Neuronal stem cell (in vitro differentiated cells): Measurements from ENCODE around the gene UGT1A1.

Source experiments
- DNase-seq: peaks from one replicate; pipeline ENCODE4 v3.0.0-alpha.2; 2013; ENCODE audit warnings: low spot score
- H2AFZ ChIP-seq: one replicate; pipeline ENCODE4 v1.6.1; 2013; ENCODE audit warnings: mild to moderate bottlenecking, low read length, inconsistent platforms
- H2AK5ac ChIP-seq: 2 replicates; pipeline ENCODE4 v1.6.1; 2013; ENCODE audit warnings: low read depth, mild to moderate bottlenecking, inconsistent platforms, low read length, moderate library complexity, mixed read lengths
- H2BK120ac ChIP-seq: 2 replicates; pipeline ENCODE4 v1.6.1; 2013; ENCODE audit warnings: low read depth, mild to moderate bottlenecking, inconsistent platforms, low read length, moderate library complexity, mixed read lengths
- H2BK12ac ChIP-seq: one replicate; pipeline ENCODE4 v1.6.1; 2013; ENCODE audit warnings: low read length, inconsistent platforms
- H2BK15ac ChIP-seq: 2 replicates; pipeline ENCODE4 v1.6.1; 2013; ENCODE audit warnings: mild to moderate bottlenecking, low read length, inconsistent platforms, mixed read lengths
- H2BK5ac ChIP-seq: one replicate; pipeline ENCODE4 v1.6.1; 2013; ENCODE audit warnings: inconsistent platforms, mild to moderate bottlenecking, low read length, moderate library complexity
- H3K14ac ChIP-seq: one replicate; pipeline ENCODE4 v1.6.1; 2013; ENCODE audit warnings: low read length, inconsistent platforms
- H3K18ac ChIP-seq: 2 replicates; pipeline ENCODE4 v1.6.1; 2013; ENCODE audit warnings: low read length, inconsistent platforms
- H3K23ac ChIP-seq: 2 replicates; pipeline ENCODE4 v1.6.1; 2013; ENCODE audit warnings: low read depth, mild to moderate bottlenecking, mixed read lengths, low read length, inconsistent platforms; ENCODE audit not compliant: poor library complexity
- H3K27ac ChIP-seq: replicated peaks from 3 replicates; pipeline ENCODE4 v1.5.1; 2013; ENCODE audit warnings: low read length, inconsistent platforms
- H3K27me3 ChIP-seq, 3 experiments: 2 replicates each; pipeline ENCODE4 v1.6.1; 2013; ENCODE audit warnings: low read length in 3 of 3, mild to moderate bottlenecking in 2 of 3, inconsistent platforms in 1 of 3, low read depth in 1 of 3, mixed read lengths in 1 of 3, moderate library complexity in 1 of 3; ENCODE audit not compliant: control insufficient read depth in 3 of 3, insufficient read depth in 3 of 3
- H3K36me3 ChIP-seq, 2 donors: replicated peaks in 1 of 2; 2 replicates each; pipeline ENCODE4 v1.6.1; 2013; ENCODE audit warnings: low read length in 2 of 2; ENCODE audit not compliant: control insufficient read depth in 2 of 2, insufficient read depth in 2 of 2
- H3K4ac ChIP-seq: 2 replicates; pipeline ENCODE4 v1.6.1; 2013; ENCODE audit warnings: inconsistent platforms, mild to moderate bottlenecking, low read length, moderate library complexity
- H3K4me1 ChIP-seq, 2 donors: 1 replicate in 1 of 2; 2 replicates in 1 of 2; pipeline ENCODE4 v1.6.1; 2013; ENCODE audit warnings: low read length in 2 of 2, low read depth in 1 of 2; ENCODE audit not compliant: control insufficient read depth in 2 of 2, insufficient read depth in 1 of 2
- H3K4me2 ChIP-seq: one replicate; pipeline ENCODE4 v1.6.1; 2013; ENCODE audit warnings: mild to moderate bottlenecking, low read length, inconsistent platforms; ENCODE audit not compliant: insufficient read depth, poor library complexity, severe bottlenecking
- H3K4me3 ChIP-seq, 2 donors: 2 replicates each; pipeline ENCODE4 v1.5.1; 2013; ENCODE audit warnings: low read length in 2 of 2, mild to moderate bottlenecking in 2 of 2, inconsistent platforms in 1 of 2, moderate library complexity in 1 of 2
- H3K79me1 ChIP-seq: one replicate; pipeline ENCODE4 v1.6.1; 2013; ENCODE audit warnings: low read depth, mild to moderate bottlenecking, inconsistent platforms, low read length, moderate library complexity
- H3K9ac ChIP-seq: one replicate; pipeline ENCODE4 v1.6.1; 2013; ENCODE audit warnings: mild to moderate bottlenecking, low read depth, low read length, inconsistent platforms; ENCODE audit not compliant: poor library complexity
- H3K9me3 ChIP-seq, 2 donors: replicated peaks in 1 of 2; 2 replicates each; pipeline versions ENCODE3 to v1.6.1; 2013; ENCODE audit warnings: low read length in 2 of 2, mild to moderate bottlenecking in 2 of 2, inconsistent platforms in 1 of 2, low read depth in 1 of 2, mixed read lengths in 1 of 2, moderate library complexity in 1 of 2; ENCODE audit not compliant: control insufficient read depth in 2 of 2, insufficient read depth in 1 of 2
- H4K8ac ChIP-seq: one replicate; pipeline ENCODE4 v1.6.1; 2013; ENCODE audit warnings: low read depth, mild to moderate bottlenecking, inconsistent platforms, low read length, moderate library complexity
- H4K91ac ChIP-seq: one replicate; pipeline ENCODE4 v1.6.1; 2013; ENCODE audit warnings: low read length, low read depth, mild to moderate bottlenecking, inconsistent platforms; ENCODE audit not compliant: poor library complexity
- WGBS, 2 donors: extraction: QIAGEN DNeasy Blood & Tissue Kit; methylation state at CpG; one replicate each; pipeline ENCODE4 v1.1.7; 2013; ENCODE audit warnings: missing lambda C conversion rate in 2 of 2, mixed read lengths in 1 of 2; ENCODE audit not compliant: insufficient read length in 2 of 2, insufficient replicate concordance in 1 of 2; ENCODE audit errors: extremely low coverage in 2 of 2; 5-methylcytosine and 5-hydroxymethylcytosine counted together

Gene UGT1A1

GRCh38 chr2:233768076-233768475 lies 8.0 kb downstream of the UGT1A1 start:
- no peak overlapping the region for H2BK5ac ChIP-seq
- no peak overlapping the region for H4K91ac ChIP-seq
- no peaks in the 10 kb centered on the region for H3K79me1 ChIP-seq
- H3K4ac ChIP-seq = no peak overlapping the region
- no peak overlapping the region for H3K14ac ChIP-seq
- DNase-seq = no peak
- H2AFZ ChIP-seq = peak overlapping the region; percentile 75
- no peak overlapping the region for H3K4me2 ChIP-seq
- no peaks in the 10 kb centered on the region for H3K27me3 ChIP-seq
- H2BK12ac ChIP-seq = no peak overlapping the region
- no peak overlapping the region for H3K4me3 ChIP-seq
- no peak overlapping the region for H3K23ac ChIP-seq
- no peak overlapping the region for H3K9ac ChIP-seq
- no peak overlapping the region for H3K18ac ChIP-seq
- H4K8ac ChIP-seq = no peak overlapping the region
- no peaks in the 10 kb centered on the region for H3K36me3 ChIP-seq
- no CpG with 5 or more reads among the region's 4 CpGs for WGBS, 2 donors
- H2AK5ac ChIP-seq = no peak overlapping the region
- peaks cover 2 to 9% of the 10 kb centered on the region in 2 donors for H3K9me3 ChIP-seq
- no peak overlapping the region for H2BK15ac ChIP-seq
- H2BK120ac ChIP-seq = no peak overlapping the region
- H3K4me1 ChIP-seq = peaks cover 3 to 6% of the 10 kb centered on the region in 2 donors
- H3K27ac ChIP-seq = no peak overlapping the region

DNA sequence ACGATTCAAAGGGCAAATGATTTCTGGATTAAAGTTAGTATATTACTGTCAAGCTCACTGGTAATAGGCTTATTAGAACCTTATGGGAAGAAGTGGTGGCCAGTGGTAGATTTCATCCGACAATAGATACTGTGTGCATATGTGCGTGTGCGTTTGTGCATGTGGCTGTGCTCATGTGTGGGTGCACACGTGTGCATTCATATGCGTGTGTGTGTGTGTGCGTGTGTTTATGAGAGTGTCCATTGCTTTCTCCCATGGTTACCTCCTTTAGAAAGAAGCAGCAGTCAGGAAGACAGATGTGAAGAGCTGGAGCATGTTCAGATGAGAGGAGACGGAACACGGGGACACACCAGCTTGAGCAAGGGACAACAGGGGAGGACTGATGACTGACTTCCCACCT lies 9.2 kb downstream of the UGT1A1 start:
- no peak overlapping the region for H3K23ac ChIP-seq
- no peak overlapping the region for H3K4me3 ChIP-seq
- H4K91ac ChIP-seq = no peak overlapping the region
- H2BK5ac ChIP-seq = no peak overlapping the region
- peaks cover 3 to 6% of the 10 kb centered on the region in 2 donors for H3K4me1 ChIP-seq
- H2BK120ac ChIP-seq = no peak overlapping the region
- H2BK15ac ChIP-seq = no peak overlapping the region
- no peak for DNase-seq
- H2AFZ ChIP-seq = no peak overlapping the region
- H3K27ac ChIP-seq = no peak overlapping the region
- H3K27me3 ChIP-seq = no peaks in the 10 kb centered on the region
- H3K36me3 ChIP-seq = no peaks in the 10 kb centered on the region
- H3K14ac ChIP-seq = no peak overlapping the region
- H3K4me2 ChIP-seq = no peak overlapping the region
- H4K8ac ChIP-seq = no peak overlapping the region
- WGBS, 2 donors = no CpG with 5 or more reads among the region's 9 CpGs
- no peak overlapping the region for H3K9ac ChIP-seq
- H2AK5ac ChIP-seq = peak overlapping the region; percentile 7
- no peak overlapping the region for H3K4ac ChIP-seq
- H3K18ac ChIP-seq = no peak overlapping the region
- H3K9me3 ChIP-seq = peaks cover 2 to 9% of the 10 kb centered on the region in 2 donors
- H2BK12ac ChIP-seq = no peak overlapping the region
- H3K79me1 ChIP-seq = no peaks in the 10 kb centered on the region

DNA sequence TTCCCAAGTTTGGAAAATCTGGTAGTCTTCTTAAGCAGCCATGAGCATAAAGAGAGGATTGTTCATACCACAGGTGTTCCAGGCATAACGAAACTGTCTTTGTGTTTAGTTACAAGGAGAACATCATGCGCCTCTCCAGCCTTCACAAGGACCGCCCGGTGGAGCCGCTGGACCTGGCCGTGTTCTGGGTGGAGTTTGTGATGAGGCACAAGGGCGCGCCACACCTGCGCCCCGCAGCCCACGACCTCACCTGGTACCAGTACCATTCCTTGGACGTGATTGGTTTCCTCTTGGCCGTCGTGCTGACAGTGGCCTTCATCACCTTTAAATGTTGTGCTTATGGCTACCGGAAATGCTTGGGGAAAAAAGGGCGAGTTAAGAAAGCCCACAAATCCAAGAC lies 12.1 kb downstream of the UGT1A1 start:
- H2BK5ac ChIP-seq = no peak overlapping the region
- H4K91ac ChIP-seq = no peak overlapping the region
- no peak for DNase-seq
- peaks cover 4 to 14% of the 10 kb centered on the region in 2 donors for H3K9me3 ChIP-seq
- no peak overlapping the region for H3K4me2 ChIP-seq
- H3K23ac ChIP-seq = no peak overlapping the region
- no peak overlapping the region for H2AK5ac ChIP-seq
- H3K4me3 ChIP-seq = no peak overlapping the region
- H3K4me1 ChIP-seq = peaks cover 3% of the 10 kb centered on the region in 2 donors
- H3K36me3 ChIP-seq = no peaks in the 10 kb centered on the region
- H3K18ac ChIP-seq = no peak overlapping the region
- no peak overlapping the region for H2BK12ac ChIP-seq
- no peak overlapping the region for H3K14ac ChIP-seq
- no peaks in the 10 kb centered on the region for H3K79me1 ChIP-seq
- H3K27me3 ChIP-seq = no peaks in the 10 kb centered on the region
- no peak overlapping the region for H2AFZ ChIP-seq
- no peak overlapping the region for H2BK120ac ChIP-seq
- no CpG with 5 or more reads among the region's 16 CpGs for WGBS, 2 donors
- H3K9ac ChIP-seq = no peak overlapping the region
- no peak overlapping the region for H3K4ac ChIP-seq
- no peak overlapping the region for H4K8ac ChIP-seq
- no peak overlapping the region for H3K27ac ChIP-seq
- no peak overlapping the region for H2BK15ac ChIP-seq

GRCh38 chr2:233772583-233772982 lies 12.5 kb downstream of the UGT1A1 start:
- no peak overlapping the region for H4K8ac ChIP-seq
- H3K23ac ChIP-seq = no peak overlapping the region
- no peak overlapping the region for H2BK12ac ChIP-seq
- H4K91ac ChIP-seq = no peak overlapping the region
- DNase-seq = no peak
- H3K27ac ChIP-seq = no peak overlapping the region
- peaks cover 3% of the 10 kb centered on the region in 2 donors for H3K4me1 ChIP-seq
- H3K4me3 ChIP-seq = no peak overlapping the region
- no peak overlapping the region for H3K14ac ChIP-seq
- H3K27me3 ChIP-seq = no peaks in the 10 kb centered on the region
- H2AFZ ChIP-seq = no peak overlapping the region
- H3K4ac ChIP-seq = no peak overlapping the region
- H2AK5ac ChIP-seq = no peak overlapping the region
- no peak overlapping the region for H3K9ac ChIP-seq
- no peaks in the 10 kb centered on the region for H3K79me1 ChIP-seq
- H3K4me2 ChIP-seq = no peak overlapping the region
- peaks cover 4 to 14% of the 10 kb centered on the region in 2 donors for H3K9me3 ChIP-seq
- no peak overlapping the region for H2BK120ac ChIP-seq
- H2BK5ac ChIP-seq = no peak overlapping the region
- H3K18ac ChIP-seq = no peak overlapping the region
- no CpG with 5 or more reads among the region's 5 CpGs for WGBS, 2 donors
- no peak overlapping the region for H2BK15ac ChIP-seq
- H3K36me3 ChIP-seq = no peaks in the 10 kb centered on the region
